ENCODE measurements around the gene SLC24A2. TPM values are rescaled to one million over a fixed set of nuclear protein-coding genes. Genes with fewer than 3 reads are reported as not detected.

SLC24A2 gene
- total and polyA plus RNA-seq, 2 of the 8 experiments (the other 6 are each of a cell fraction or from before 2014, with no cell fraction given) = 2.8 to 6.5 TPM

GRCh38 chr9:19757745-19758144 is 31.1 kb downstream of the SLC24A2 start:
- Histone ChIP-seq H3K23me2 (ENCODE audit: low read depth, low read length) (no peaks in the 10 kb centered on the region), H2AFZ (ENCODE audit: low read length) (no peak overlapping the region), H2BK20ac (ENCODE audit: low read length) (no peak overlapping the region), H3K23ac (ENCODE audit: insufficient read length) (no peak overlapping the region), H4K20me1 (replicated peaks in 1 of 2; ENCODE audit: control insufficient read depth in 1 of 2, insufficient read depth in 2 of 2, low read length in 2 of 2) (no peaks in the 10 kb centered on the region), H3K27ac (ENCODE audit: low read depth, low read length) (no peak overlapping the region), H3K9ac (replicated peaks in 1 of 4; ENCODE audit: extremely low read depth in 1 of 4, low read depth in 3 of 4, low read length in 3 of 4) (no peak overlapping the region), H3K27me3 (replicated peaks in 1 of 4; ENCODE audit: control insufficient read depth in 3 of 4, extremely low read depth in 1 of 4, insufficient read depth in 3 of 4, low read length in 3 of 4) (no peaks in the 10 kb centered on the region), H3K79me1 (ENCODE audit: low read depth, low read length) (no peaks in the 10 kb centered on the region; the same call in 1 of the 2 replicates), H3K4me1 (replicated peaks in 1 of 4; ENCODE audit: control insufficient read depth in 3 of 4, insufficient read depth in 4 of 4, low read length in 3 of 4) (no peaks in the 10 kb centered on the region), H3K4ac (replicated peaks; ENCODE audit: insufficient read length, low read depth, low read length) (no peak overlapping the region), H3K4me2 (ENCODE audit: insufficient read depth in 1 of 2, low read depth in 2 of 2, low read length in 2 of 2) (no peak overlapping the region), H2AK5ac (ENCODE audit: low read depth, low read length) (no peak overlapping the region), H3K4me3 (ENCODE audit: extremely low read depth in 1 of 4, insufficient read depth in 2 of 4, low read depth in 3 of 4, low read length in 4 of 4) (no peak overlapping the region), H3K18ac (ENCODE audit: extremely low read depth, low read length) (no peak overlapping the region), H4K8ac (ENCODE audit: extremely low read depth, insufficient read depth, low read length) (no peak overlapping the region), H4K91ac (replicated peaks; ENCODE audit: insufficient read length, low read length) (no peak overlapping the region), H3K36me3 (ENCODE audit: control insufficient read depth in 2 of 4, insufficient read depth in 4 of 4, low read length in 3 of 4) (no peaks in the 10 kb centered on the region), H3K9me3 (ENCODE audit: insufficient read depth in 2 of 2, low read depth in 1 of 2, low read length in 1 of 2) (no peaks in the 10 kb centered on the region; a peak in 1 of 4 replicates), H2BK15ac (ENCODE audit: low read length) (no peak overlapping the region), H3K79me2 (ENCODE audit: control insufficient read depth in 1 of 2, insufficient read depth in 2 of 2, low read length in 2 of 2) (no peaks in the 10 kb centered on the region), H2BK120ac (replicated peaks; ENCODE audit: low read depth, low read length) (no peak overlapping the region), H2BK12ac (ENCODE audit: low read depth, low read length) (no peak overlapping the region), H3K14ac (ENCODE audit: insufficient read length) (no peak overlapping the region), H3K56ac (replicated peaks; ENCODE audit: insufficient read length, low read depth, low read length) (no peak overlapping the region), H4K5ac (ENCODE audit: insufficient read length, low read depth, low read length) (no peak overlapping the region), H2BK5ac (ENCODE audit: low read depth, low read length) (no peak overlapping the region)
- no peak for FAIRE-seq
- ChIA-PET POLR2A (ENCODE audit: partially characterized antibody) (no interaction called here), CTCF (ENCODE audit: partially characterized antibody) (interaction anchor here (1.2 to 1.3 kb wide), 2 partner anchors 14 to 97 kb away, joined by 3 to 4 read pairs; no protein-coding TSS in a partner anchor)
- no peak for DNase-seq (ENCODE audit: low read depth in 1 of 2, low spot score in 2 of 2)
- no peak for TF ChIP-seq NRF1 (IDR thresholded peaks at IDR 0.05; ENCODE audit: low read depth, low read length)
- TF ChIP-seq ASH2L (IDR thresholded peaks at IDR 0.05; ENCODE audit: low read length) = no peak
- TF ChIP-seq CBX5 (IDR thresholded peaks at IDR 0.05; ENCODE audit: low read depth, low read length) = no peak
- no peak for TF ChIP-seq EGR1 (IDR thresholded peaks at IDR 0.05; ENCODE audit: borderline replicate concordance, low read depth, low read length)
